Measurements from ENCODE around the gene FOLR2. TPM values are rescaled to one million over a fixed set of nuclear protein-coding genes. Genes with fewer than 3 reads are reported as not detected.

The FOLR2 gene
- total and polyA plus RNA-seq, 2 experiments from 2014 or later: not detected

DNA sequence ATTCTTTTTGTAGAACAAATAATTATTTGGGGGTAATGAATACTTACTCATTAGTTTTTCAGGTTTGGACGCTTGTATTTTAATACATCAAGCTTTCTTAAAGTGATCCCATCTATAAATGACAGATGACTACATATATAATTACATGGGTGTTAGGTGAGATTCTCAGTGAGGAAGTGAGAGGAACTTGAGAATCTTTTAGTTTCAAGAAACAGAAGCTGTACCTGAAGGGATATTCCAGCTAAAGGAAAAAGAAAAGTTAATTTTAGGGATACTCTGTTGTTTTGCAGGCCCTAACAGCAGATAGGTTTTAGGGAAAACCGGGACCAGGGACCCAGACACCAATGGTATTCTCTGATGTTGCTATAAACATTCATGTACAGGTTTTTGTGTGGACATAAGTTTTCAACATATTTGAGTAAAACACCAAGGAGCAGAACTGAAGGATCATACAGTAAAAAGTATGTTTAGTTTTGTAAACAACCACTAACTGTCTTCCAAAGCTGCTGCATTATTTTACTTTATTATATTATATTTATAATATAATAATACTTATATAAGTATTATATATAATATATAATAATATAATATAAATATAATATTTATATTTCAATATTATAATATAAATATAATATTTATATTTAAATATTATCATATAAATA is 51.5 kb downstream of the FOLR2 start:
- no peaks in the 10 kb centered on the region for H3K4me1 ChIP-seq (ENCODE audit: insufficient read depth)
- no peaks in the 10 kb centered on the region for H3K9me3 Mint-ChIP-seq
- no peak overlapping the region for H3K4me3 ChIP-seq
- no peaks in the 10 kb centered on the region for H3K36me3 ChIP-seq (ENCODE audit: insufficient read depth)
- no peak overlapping the region for H2AFZ ChIP-seq
- no peaks in the 10 kb centered on the region for H3F3A ChIP-seq (replicated peaks; ENCODE audit: low read depth)
- H3K27ac Mint-ChIP-seq: no peak overlapping the region
- H3K4me1 Mint-ChIP-seq: no peaks in the 10 kb centered on the region
- H3K27me3 ChIP-seq (ENCODE audit: insufficient read depth): no peaks in the 10 kb centered on the region
- no peak overlapping the region for H3K4me2 ChIP-seq
- DNase-seq (ENCODE audit: low spot score): no peak
- no peaks in the 10 kb centered on the region for H3K36me3 Mint-ChIP-seq (ENCODE audit: low read depth)
- H3K27me3 Mint-ChIP-seq (ENCODE audit: insufficient read depth, low read depth, poor library complexity): peaks cover 2% of the 10 kb centered on the region
- H3K9me2 ChIP-seq (ENCODE audit: insufficient read depth): no peaks in the 10 kb centered on the region
- no peak for ATAC-seq
- no peaks in the 10 kb centered on the region for H3K79me2 ChIP-seq (replicated peaks; ENCODE audit: insufficient read depth)
- no peaks in the 10 kb centered on the region for H4K20me1 ChIP-seq (replicated peaks; ENCODE audit: insufficient read depth)
- H3K27ac ChIP-seq (ENCODE audit: low read depth): no peak overlapping the region
- TF ChIP-seq NANOG (IDR thresholded peaks at IDR 0.05; ENCODE audit: borderline replicate concordance) (no peak), ZNF114 (CRISPR knock-in tag; IDR thresholded peaks at IDR 0.05) (no peak), REST (IDR thresholded peaks at IDR 0.05; ENCODE audit: unreplicated experiment) (no peak), JUNB (IDR thresholded peaks at IDR 0.05; ENCODE audit: unreplicated experiment) (no peak), POLR2AphosphoS5 (IDR thresholded peaks at IDR 0.05; ENCODE audit: low read depth) (no peak)
- no peak overlapping the region for H3K4me3 Mint-ChIP-seq

Other genes with a start within 250 kb of the FOLR2 start
- 5.2 and 11.2 TPM in 2 replicates for gene IL18BP, start 217.9 kb upstream of the FOLR2 start, total RNA-seq (2014; rRNA removed; shearing (Covaris generic))
- 3.7 and 3.8 TPM in 2 replicates for gene IL18BP, start 217.9 kb upstream of the FOLR2 start, polyA plus RNA-seq (2016; fragmentation: Nextera tagmentation; extraction: Ambion mirVana)
- gene NUMA1, start 136.3 kb upstream of the FOLR2 start, total RNA-seq (2014; rRNA removed; shearing (Covaris generic)): 90.5 and 104 TPM in 2 replicates
- 30.4 and 33.2 TPM in 2 replicates for gene NUMA1, start 136.3 kb upstream of the FOLR2 start, polyA plus RNA-seq (2016; fragmentation: Nextera tagmentation; extraction: Ambion mirVana)
- 3.6 and 4.3 TPM in 2 replicates for gene LRRC51, start 135.9 kb upstream of the FOLR2 start, total RNA-seq (2014; rRNA removed; shearing (Covaris generic))
- 4.2 and 4.8 TPM in 2 replicates for gene LRRC51, start 135.9 kb upstream of the FOLR2 start, polyA plus RNA-seq (2016; fragmentation: Nextera tagmentation; extraction: Ambion mirVana)
- 106 and 112 TPM in 2 replicates for gene LAMTOR1, start 113.5 kb upstream of the FOLR2 start, total RNA-seq (2014; rRNA removed; shearing (Covaris generic))
- 157 and 168 TPM in 2 replicates for gene LAMTOR1, start 113.5 kb upstream of the FOLR2 start, polyA plus RNA-seq (2016; fragmentation: Nextera tagmentation; extraction: Ambion mirVana)
- gene TOMT, start 110.9 kb upstream of the FOLR2 start, total RNA-seq (2014; rRNA removed; shearing (Covaris generic)): not detected in 2 replicates
- not detected in 2 replicates for gene TOMT, start 110.9 kb upstream of the FOLR2 start, polyA plus RNA-seq (2016; fragmentation: Nextera tagmentation; extraction: Ambion mirVana)
- gene ANAPC15, start 104.1 kb upstream of the FOLR2 start, total RNA-seq (2014; rRNA removed; shearing (Covaris generic)): 42.3 and 52.1 TPM in 2 replicates
- 110 and 117 TPM in 2 replicates for gene ANAPC15, start 104.1 kb upstream of the FOLR2 start, polyA plus RNA-seq (2016; fragmentation: Nextera tagmentation; extraction: Ambion mirVana)
- not detected in 2 replicates for gene FOLR3, start 81.1 kb upstream of the FOLR2 start, total RNA-seq (2014; rRNA removed; shearing (Covaris generic))
- not detected in 2 replicates for gene FOLR3, start 81.1 kb upstream of the FOLR2 start, polyA plus RNA-seq (2016; fragmentation: Nextera tagmentation; extraction: Ambion mirVana)
- 0.27 TPM in 1 of 2 replicates, not detected in the other for gene FOLR1, start 24.7 kb upstream of the FOLR2 start, total RNA-seq (2014; rRNA removed; shearing (Covaris generic))
- 0.42 and 0.68 TPM in 2 replicates for gene FOLR1, start 24.7 kb upstream of the FOLR2 start, polyA plus RNA-seq (2016; fragmentation: Nextera tagmentation; extraction: Ambion mirVana)
- gene INPPL1, start 8.0 kb downstream of the FOLR2 start, total RNA-seq (2014; rRNA removed; shearing (Covaris generic)): 54.3 and 54.7 TPM in 2 replicates
- gene INPPL1, start 8.0 kb downstream of the FOLR2 start, polyA plus RNA-seq (2016; fragmentation: Nextera tagmentation; extraction: Ambion mirVana): 15.5 and 21.5 TPM in 2 replicates
- gene PHOX2A, start 27.4 kb downstream of the FOLR2 start, total RNA-seq (2014; rRNA removed; shearing (Covaris generic)): not detected in 2 replicates
- gene PHOX2A, start 27.4 kb downstream of the FOLR2 start, polyA plus RNA-seq (2016; fragmentation: Nextera tagmentation; extraction: Ambion mirVana): 0.23 and 0.31 TPM in 2 replicates
- 24.7 and 32.7 TPM in 2 replicates for gene CLPB, start 217.7 kb downstream of the FOLR2 start, total RNA-seq (2014; rRNA removed; shearing (Covaris generic))
- 11.0 and 12.6 TPM in 2 replicates for gene CLPB, start 217.7 kb downstream of the FOLR2 start, polyA plus RNA-seq (2016; fragmentation: Nextera tagmentation; extraction: Ambion mirVana)

Data from GM23338 (cell line).